T-cell (primary cell): ENCODE measurements around the gene VPS45. TPM values are rescaled to one million over a fixed set of nuclear protein-coding genes. Genes with fewer than 3 reads are reported as not detected.

Source experiments
- ATAC-seq, 4 experiments: fragments of 200-7000 bp in 3 of 4; fragments of 150-1000 bp in 1 of 4; cut with Tn5 transposase; replicated peaks in 1 of 4; 1 replicate in 3 of 4; 2 replicates in 1 of 4; pipeline ENCODE4 v1.10.0; 2021; ENCODE audit warnings: moderate library complexity in 3 of 4, mild to moderate bottlenecking in 2 of 4, moderate number of reproducible peaks in 1 of 4
- CTCF ChIA-PET, 2 donors: fragments of 300-600 bp; sonication (Branson Sonifier 250); formaldehyde crosslinking; loops; one replicate each; lab custom pipeline; 2022; ENCODE audit warnings: antibody characterized with exemption in 2 of 2; lab: Charles Lee
- POLR2A ChIA-PET, 2 donors: fragments of 300-600 bp; sonication (Branson Sonifier 250); formaldehyde crosslinking; loops; one replicate each; lab custom pipeline; 2022; ENCODE audit warnings: antibody characterized with exemption in 2 of 2; lab: Charles Lee
- DNase-seq, 35 experiments: peaks; one replicate each; pipeline versions ENCODE4 v3.0.0 to v3.0.0-alpha.2; 2013 to 2023
- H3K27ac ChIP-seq: one replicate; pipeline ENCODE4 v1.5.1; 2013; ENCODE audit warnings: low read length
- H3K27me3 ChIP-seq, 2 experiments: replicated peaks in 1 of 2; 1 replicate in 1 of 2; 2 replicates in 1 of 2; pipeline versions ENCODE4 v1.6.1 to v1.7.0; 2013; ENCODE audit warnings: low read length in 1 of 2, mixed read lengths in 1 of 2; ENCODE audit not compliant: control insufficient read depth in 2 of 2, insufficient read depth in 2 of 2; ENCODE audit errors: extremely low read depth in 1 of 2
- H3K36me3 ChIP-seq, 2 donors: 1 replicate in 1 of 2; 2 replicates in 1 of 2; pipeline versions ENCODE4 v1.6.1 to v1.7.0; 2013; ENCODE audit warnings: low read length in 1 of 2; ENCODE audit not compliant: control insufficient read depth in 2 of 2, insufficient read depth in 1 of 2; ENCODE audit errors: extremely low read depth in 1 of 2
- H3K4me1 ChIP-seq, 2 experiments: 1 replicate in 1 of 2; 2 replicates in 1 of 2; pipeline versions ENCODE4 v1.6.1 to v1.7.0; 2013; ENCODE audit warnings: low read length in 2 of 2, mixed read lengths in 1 of 2; ENCODE audit not compliant: insufficient read depth in 2 of 2, control insufficient read depth in 1 of 2; ENCODE audit errors: extremely low read depth in 1 of 2
- H3K4me3 ChIP-seq, 2 donors: 1 replicate in 1 of 2; 2 replicates in 1 of 2; pipeline versions ENCODE4 v1.5.1 to v1.7.0; 2013; ENCODE audit warnings: mild to moderate bottlenecking in 2 of 2, low read length in 1 of 2, moderate library complexity in 1 of 2; ENCODE audit not compliant: control insufficient read depth in 1 of 2; ENCODE audit errors: extremely low read depth in 1 of 2
- H3K9me3 ChIP-seq: 2 replicates; pipeline ENCODE4 v1.7.0; 2013
- H3K27ac Mint-ChIP-seq, 2 donors: one replicate each; pipeline ENCODE4 v1.8.0; 2020 to 2021; ENCODE audit warnings: mild to moderate bottlenecking in 2 of 2, mixed read lengths in 2 of 2
- H3K27me3 Mint-ChIP-seq, 2 donors: one replicate each; pipeline ENCODE4 v1.8.0; 2021 to 2022; ENCODE audit warnings: mixed read lengths in 2 of 2
- H3K36me3 Mint-ChIP-seq: one replicate; pipeline ENCODE4 v1.8.0; 2021; ENCODE audit warnings: mixed read lengths
- H3K4me1 Mint-ChIP-seq, 3 donors: one replicate each; pipeline ENCODE4 v1.8.0; 2020 to 2022; ENCODE audit warnings: mixed read lengths in 3 of 3, mild to moderate bottlenecking in 1 of 3
- H3K4me3 Mint-ChIP-seq, 3 donors: one replicate each; pipeline ENCODE4 v1.8.0; 2020 to 2022; ENCODE audit warnings: mild to moderate bottlenecking in 3 of 3, mixed read lengths in 3 of 3, moderate library complexity in 3 of 3
- H3K9me3 Mint-ChIP-seq, 3 donors: one replicate each; pipeline ENCODE4 v1.8.0; 2020 to 2022; ENCODE audit warnings: mixed read lengths in 3 of 3
- WGBS: methylation state at CpG from one replicate; pipeline ENCODE4 v1.1.5; 2013; ENCODE audit warnings: missing lambda C conversion rate; ENCODE audit not compliant: insufficient coverage; 5-methylcytosine and 5-hydroxymethylcytosine counted together
- total RNA-seq, 35 experiments: library from RNA in 6 of 35; stranded (reverse) in 6 of 35; fragments of 120-200 nt in 1 of 35; gene quantifications; one replicate each; pipeline versions ENCODE4 v1.2.1 to v1.2.4 and lab custom pipeline; 2013 to 2026

VPS45 gene
- total RNA-seq, 5 donors from 2014 or later (not counting 1 experiment from before 2014, with no cell fraction given), result 24.9 to 30.7 (median 28.0) TPM

- no peak overlapping the region for H3K27ac Mint-ChIP-seq
- Histone ChIP-seq H3K4me3 (no peak overlapping the region), H3K9me3 (no peaks in the 10 kb centered on the region), H3K27ac (no peak overlapping the region), H3K4me1 (no peaks in the 10 kb centered on the region), H3K27me3 (peaks cover 0 to 3% of the 10 kb centered on the region in 2 experiments), H3K36me3 (no peaks in the 10 kb centered on the region)
- ChIA-PET CTCF (interaction anchor here (0.6 to 3.2 kb wide), 3 partner anchors 9 to 15 kb away, joined by 3 to 12 read pairs (median 5); no protein-coding TSS in a partner anchor), POLR2A (no interaction called here)
- no peak for DNase-seq
- WGBS, result 83% methylated on average over 1 of the region's 2 CpGs
- H3K27me3 Mint-ChIP-seq, result peaks cover 1 to 4% of the 10 kb centered on the region in 2 donors
- no peak overlapping the region for H3K4me3 Mint-ChIP-seq
- no peaks in the 10 kb centered on the region for H3K4me1 Mint-ChIP-seq
- ATAC-seq, result no peak
- H3K36me3 Mint-ChIP-seq, result no peaks in the 10 kb centered on the region
- H3K9me3 Mint-ChIP-seq, result no peaks in the 10 kb centered on the region
These were observed 104.2 kb downstream of the VPS45 start for GRCh38 chr1:150171801-150172200.

GRCh38 chr1:150173141-150173585, 105.6 kb downstream of the VPS45 start:
- Mint-ChIP-seq H3K27ac (no peak overlapping the region), H3K9me3 (no peaks in the 10 kb centered on the region), H3K27me3 (peaks cover 1 to 4% of the 10 kb centered on the region in 2 donors), H3K36me3 (no peaks in the 10 kb centered on the region), H3K4me1 (no peaks in the 10 kb centered on the region), H3K4me3 (no peak overlapping the region)
- Histone ChIP-seq H3K27me3 (peaks cover 0 to 3% of the 10 kb centered on the region in 2 experiments), H3K36me3 (no peaks in the 10 kb centered on the region), H3K27ac (no peak overlapping the region), H3K4me1 (no peaks in the 10 kb centered on the region), H3K9me3 (no peaks in the 10 kb centered on the region), H3K4me3 (no peak overlapping the region)
- ChIA-PET POLR2A (no interaction called here), CTCF (no interaction called here)
- ATAC-seq (no peak), DNase-seq (no peak)
- WGBS, result 88% methylated on average over 6 of the region's 7 CpGs

- H3K9me3 Mint-ChIP-seq, result no peaks in the 10 kb centered on the region
- CTCF ChIA-PET, result interaction anchor here in 1 of 2 donors (0.7 to 1.1 kb wide), 2 partner anchors 10 to 482 kb away, joined by 3 to 4 read pairs; no protein-coding TSS in a partner anchor
- H3K27me3 Mint-ChIP-seq, result peaks cover 1 to 4% of the 10 kb centered on the region in 2 donors
- no peaks in the 10 kb centered on the region for H3K36me3 Mint-ChIP-seq
- no peak for DNase-seq
- no peaks in the 10 kb centered on the region for H3K4me1 ChIP-seq
- H3K36me3 ChIP-seq, result no peaks in the 10 kb centered on the region
- H3K4me3 ChIP-seq, result no peak overlapping the region
- no peaks in the 10 kb centered on the region for H3K4me1 Mint-ChIP-seq
- POLR2A ChIA-PET, result interaction anchor here in 1 of 2 donors (0.6 kb wide), 1 partner anchor 243 kb away, joined by 5 read pairs; no protein-coding TSS in a partner anchor
- H3K4me3 Mint-ChIP-seq, result no peak overlapping the region
- H3K27ac ChIP-seq, result no peak overlapping the region
- no CpG with 5 or more reads among the region's 3 CpGs for WGBS
- no peaks in the 10 kb centered on the region for H3K9me3 ChIP-seq
- no peak for ATAC-seq
- H3K27ac Mint-ChIP-seq, result no peak overlapping the region
- peaks cover 0 to 3% of the 10 kb centered on the region in 2 experiments for H3K27me3 ChIP-seq
These were observed 109.0 kb downstream of the VPS45 start for GRCh38 chr1:150176593-150176992.

GRCh38 chr1:150178548-150178947, 111.0 kb downstream of the VPS45 start:
- Histone ChIP-seq H3K27ac (no peak overlapping the region), H3K27me3 (no peaks in the 10 kb centered on the region), H3K9me3 (no peaks in the 10 kb centered on the region), H3K36me3 (no peaks in the 10 kb centered on the region), H3K4me3 (no peak overlapping the region), H3K4me1 (no peaks in the 10 kb centered on the region)
- ATAC-seq, result no peak
- no peak overlapping the region for H3K4me3 Mint-ChIP-seq
- ChIA-PET CTCF (interaction anchor here (0.8 to 1.0 kb wide), 2 partner anchors 8 to 9 kb away, joined by 3 read pairs; no protein-coding TSS in a partner anchor), POLR2A (interaction anchor here (0.6 to 1.0 kb wide), 3 partner anchors 10 to 274 kb away, joined by 3 to 16 read pairs (median 9); no protein-coding TSS in a partner anchor)
- H3K27ac Mint-ChIP-seq, result no peak overlapping the region
- no peak for DNase-seq
- no peaks in the 10 kb centered on the region for H3K4me1 Mint-ChIP-seq
- H3K36me3 Mint-ChIP-seq, result no peaks in the 10 kb centered on the region
- no peaks in the 10 kb centered on the region for H3K27me3 Mint-ChIP-seq
- no peaks in the 10 kb centered on the region for H3K9me3 Mint-ChIP-seq

DNA sequence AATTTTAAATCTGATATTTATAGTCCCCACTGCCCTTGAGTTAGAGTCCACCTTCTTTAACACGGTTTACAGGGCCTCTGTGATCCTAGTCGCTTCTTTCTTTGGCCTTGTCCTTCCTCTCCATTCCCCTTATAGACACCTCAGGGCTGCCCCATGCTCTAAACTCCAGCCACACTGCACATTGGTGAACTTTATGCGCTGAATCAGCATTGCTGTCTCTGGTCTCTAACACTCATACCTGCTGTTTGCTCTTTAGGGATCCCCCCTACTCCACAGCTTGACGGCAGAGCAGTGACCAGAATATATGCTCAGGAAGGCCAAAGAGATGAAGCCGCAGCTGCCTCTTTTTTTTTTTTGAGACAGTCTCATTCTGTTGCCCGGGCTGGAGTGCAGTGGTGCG, 112.3 kb downstream of the VPS45 start:
- H3K4me1 ChIP-seq, result no peaks in the 10 kb centered on the region
- CTCF ChIA-PET, result no interaction called here
- POLR2A ChIA-PET, result no interaction called here
- no peak overlapping the region for H3K4me3 Mint-ChIP-seq
- 87% methylated on average over 5 of the region's 7 CpGs for WGBS
- ATAC-seq, result no peak
- H3K36me3 ChIP-seq, result no peaks in the 10 kb centered on the region
- DNase-seq, result no peak
- H3K36me3 Mint-ChIP-seq, result no peaks in the 10 kb centered on the region
- no peaks in the 10 kb centered on the region for H3K4me1 Mint-ChIP-seq
- no peaks in the 10 kb centered on the region for H3K9me3 ChIP-seq
- H3K9me3 Mint-ChIP-seq, result no peaks in the 10 kb centered on the region
- no peak overlapping the region for H3K27ac ChIP-seq
- H3K27me3 Mint-ChIP-seq, result no peaks in the 10 kb centered on the region
- no peak overlapping the region for H3K27ac Mint-ChIP-seq
- no peaks in the 10 kb centered on the region for H3K27me3 ChIP-seq
- H3K4me3 ChIP-seq, result no peak overlapping the region

DNA sequence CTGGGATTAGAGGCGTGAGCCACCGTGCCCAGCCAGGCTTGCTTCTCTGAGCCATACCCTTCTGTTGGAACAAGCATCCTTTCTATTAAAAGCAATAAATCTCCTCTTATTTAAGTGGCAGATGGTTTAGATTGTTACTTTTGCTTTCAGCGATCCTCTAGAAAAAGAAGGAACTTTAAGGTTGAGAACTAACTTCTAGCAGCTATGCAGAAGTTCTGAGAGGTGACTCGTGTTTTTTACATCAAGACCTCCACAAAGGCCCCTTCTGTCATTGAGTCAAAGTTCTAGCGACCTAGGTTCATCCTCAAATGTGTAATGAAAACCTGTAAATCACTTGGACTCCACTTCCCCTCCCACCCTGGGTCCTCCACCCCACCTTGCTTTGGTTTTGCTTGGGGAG, 112.9 kb downstream of the VPS45 start:
- ATAC-seq (no peak), DNase-seq (no peak)
- no peaks in the 10 kb centered on the region for H3K36me3 ChIP-seq
- POLR2A ChIA-PET, result no interaction called here
- Mint-ChIP-seq H3K27me3 (no peaks in the 10 kb centered on the region), H3K27ac (no peak overlapping the region), H3K9me3 (no peaks in the 10 kb centered on the region), H3K4me3 (no peak overlapping the region), H3K36me3 (no peaks in the 10 kb centered on the region), H3K4me1 (no peaks in the 10 kb centered on the region)
- H3K27me3 ChIP-seq, result no peaks in the 10 kb centered on the region
- no CpG with 5 or more reads among the region's 5 CpGs for WGBS
- CTCF ChIA-PET, result interaction anchor here in 1 of 2 donors (0.6 kb wide), 1 partner anchor 135 kb away, joined by 3 read pairs; no protein-coding TSS in a partner anchor
- H3K4me1 ChIP-seq, result no peaks in the 10 kb centered on the region
- no peak overlapping the region for H3K4me3 ChIP-seq
- H3K27ac ChIP-seq, result no peak overlapping the region
- no peaks in the 10 kb centered on the region for H3K9me3 ChIP-seq
